Ovary (tissue), 3 donors: ENCODE measurements around the gene ITPRIPL2.

Experiments
- CTCF ChIP-seq, 3 donors: fragments of 450-650 bp in 2 of 3; fragments of 200-600 bp in 1 of 3; IDR thresholded peaks; one replicate each; pipeline versions ENCODE4 v1.5.1 to v1.8.0; 2016 to 2022; ENCODE audit warnings: antibody characterized with exemption in 3 of 3, mild to moderate bottlenecking in 1 of 3
- POLR2A ChIP-seq: fragments of 450-650 bp; IDR thresholded peaks from one replicate; pipeline ENCODE4 v1.6.1; 2017; ENCODE audit warnings: antibody characterized with exemption, mild to moderate bottlenecking, moderate library complexity
- donor health status: DM: no; HTN: no; CAD: no.

- TF ChIP-seq CTCF (IDR thresholded peaks at IDR 0.05), result no peak
- no peak for TF ChIP-seq POLR2A
Measured at GRCh38 chr16:19148189-19148588, 34.4 kb downstream of the ITPRIPL2 start.
